ENCODE results near the gene QRFPR.

Gene QRFPR

GRCh38 chr4:121340247-121340646 is 40.6 kb downstream of the QRFPR start:
- H3K4me3 ChIP-seq (ENCODE audit: low read depth, low read length) = no peak overlapping the region
- TF ChIP-seq, protein P1, sequence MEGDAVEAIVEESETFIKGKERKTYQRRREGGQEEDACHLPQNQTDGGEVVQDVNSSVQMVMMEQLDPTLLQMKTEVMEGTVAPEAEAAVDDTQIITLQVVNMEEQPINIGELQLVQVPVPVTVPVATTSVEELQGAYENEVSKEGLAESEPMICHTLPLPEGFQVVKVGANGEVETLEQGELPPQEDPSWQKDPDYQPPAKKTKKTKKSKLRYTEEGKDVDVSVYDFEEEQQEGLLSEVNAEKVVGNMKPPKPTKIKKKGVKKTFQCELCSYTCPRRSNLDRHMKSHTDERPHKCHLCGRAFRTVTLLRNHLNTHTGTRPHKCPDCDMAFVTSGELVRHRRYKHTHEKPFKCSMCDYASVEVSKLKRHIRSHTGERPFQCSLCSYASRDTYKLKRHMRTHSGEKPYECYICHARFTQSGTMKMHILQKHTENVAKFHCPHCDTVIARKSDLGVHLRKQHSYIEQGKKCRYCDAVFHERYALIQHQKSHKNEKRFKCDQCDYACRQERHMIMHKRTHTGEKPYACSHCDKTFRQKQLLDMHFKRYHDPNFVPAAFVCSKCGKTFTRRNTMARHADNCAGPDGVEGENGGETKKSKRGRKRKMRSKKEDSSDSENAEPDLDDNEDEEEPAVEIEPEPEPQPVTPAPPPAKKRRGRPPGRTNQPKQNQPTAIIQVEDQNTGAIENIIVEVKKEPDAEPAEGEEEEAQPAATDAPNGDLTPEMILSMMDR (conservative IDR thresholded peaks at IDR 0.05; ENCODE audit: low read depth, low read length) = no peak
- DNase-seq (ENCODE audit: low read depth) = no peak

GRCh38 chr4:121339824-121340223 is 41.0 kb downstream of the QRFPR start:
- no peak for DNase-seq (ENCODE audit: low read depth)
- TF ChIP-seq, protein P1 (conservative IDR thresholded peaks at IDR 0.05; ENCODE audit: low read depth, low read length) = no peak

GRCh38 chr4:121339307-121339706 is 41.5 kb downstream of the QRFPR start:
- peak; percentile 26 for DNase-seq (ENCODE audit: low read depth)
- no peak overlapping the region for H3K4me3 ChIP-seq (ENCODE audit: low read depth, low read length)
- TF ChIP-seq, protein P1 (conservative IDR thresholded peaks at IDR 0.05; ENCODE audit: low read depth, low read length) = no peak

More at GRCh38 chr4:121339824-121340223, 41.0 kb downstream of the QRFPR start:
- no peak overlapping the region for H3K4me3 ChIP-seq (ENCODE audit: low read depth, low read length)

- TF ChIP-seq, protein P1 (conservative IDR thresholded peaks at IDR 0.05; ENCODE audit: low read depth, low read length) = no peak
- DNase-seq (ENCODE audit: low read depth) = no peak
- no peak overlapping the region for H3K4me3 ChIP-seq (ENCODE audit: low read depth, low read length)
Observed at GRCh38 chr4:121338518-121338917, 42.3 kb downstream of the QRFPR start.

DNA sequence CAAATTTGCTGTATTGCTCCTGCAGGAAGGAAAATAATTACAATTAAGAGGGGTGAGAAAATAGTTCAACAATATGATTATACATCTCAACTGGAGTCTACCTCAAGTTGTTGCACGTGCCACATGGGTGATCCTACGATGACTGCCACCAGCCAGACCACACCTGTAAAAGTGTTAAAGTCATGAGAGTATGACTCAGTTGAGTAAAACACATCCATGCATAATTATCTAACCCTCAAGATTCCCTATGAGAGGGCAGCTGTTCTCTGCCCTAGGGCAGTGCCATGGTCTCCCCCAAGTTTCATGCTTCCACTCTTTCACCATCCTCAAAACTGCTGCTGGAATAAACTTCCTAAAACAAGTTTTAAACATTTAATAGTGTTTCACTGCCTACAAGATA is 44.1 kb downstream of the QRFPR start:
- no peak for DNase-seq (ENCODE audit: low read depth)
- no peak overlapping the region for H3K4me3 ChIP-seq (ENCODE audit: low read depth, low read length)
- TF ChIP-seq, protein P1 (conservative IDR thresholded peaks at IDR 0.05; ENCODE audit: low read depth, low read length) = no peak

DNA sequence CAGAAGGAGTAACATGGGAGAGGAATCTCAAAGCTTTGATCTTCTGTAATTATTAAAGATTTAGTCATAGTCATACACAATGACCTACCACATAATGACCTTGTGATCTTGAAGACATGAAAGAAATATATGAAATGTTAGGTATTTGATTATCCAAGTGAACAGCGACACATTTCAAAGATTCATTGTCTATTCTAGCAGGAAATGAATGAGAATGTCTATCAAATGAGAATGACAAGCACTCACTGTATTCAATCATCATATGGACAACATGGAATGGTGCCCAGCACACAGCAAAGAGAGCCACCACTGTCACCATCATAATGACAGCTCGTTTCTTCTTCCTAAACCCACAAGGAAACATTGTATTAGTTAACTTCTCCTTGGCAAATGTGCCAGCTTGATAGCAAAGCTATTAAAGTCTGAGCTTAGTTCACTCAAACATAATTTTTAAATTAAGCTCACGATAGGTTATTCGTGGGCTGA is 50.6 kb downstream of the QRFPR start:
- TF ChIP-seq, protein P1 (conservative IDR thresholded peaks at IDR 0.05; ENCODE audit: low read depth, low read length) = no peak
- no peak overlapping the region for H3K4me3 ChIP-seq (ENCODE audit: low read depth, low read length)
- no peak for DNase-seq (ENCODE audit: low read depth)

- H3K4me3 ChIP-seq (ENCODE audit: low read depth, low read length) = no peak overlapping the region
- DNase-seq (ENCODE audit: low read depth) = no peak
- TF ChIP-seq, protein P1 (conservative IDR thresholded peaks at IDR 0.05; ENCODE audit: low read depth, low read length) = no peak
Observed at GRCh38 chr4:121326597-121326996, 54.2 kb downstream of the QRFPR start.

All from choroid plexus epithelial cell (primary cell).